ENCODE measurements around the gene PTPRM.

The PTPRM gene

DNA sequence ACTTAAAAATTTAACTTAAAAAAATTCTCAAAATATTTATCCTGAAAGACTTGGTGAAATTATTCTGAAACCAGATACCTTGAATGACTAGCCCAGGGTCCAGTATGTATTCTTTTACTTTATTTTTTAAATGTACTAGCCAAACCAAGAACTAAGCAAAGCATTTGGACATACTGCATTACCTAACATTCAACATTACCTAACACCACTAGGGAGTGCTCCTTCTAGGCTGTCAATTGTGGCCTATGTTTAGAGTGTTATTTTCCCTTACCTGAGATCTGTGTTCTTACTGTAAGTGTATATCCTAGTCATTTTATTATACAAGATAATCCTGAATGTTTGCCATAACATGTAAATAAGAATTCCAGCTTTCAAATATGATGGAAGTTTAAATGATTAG, 496.6 kb downstream of the PTPRM start:
- Mint-ChIP-seq H3K27ac (no peak overlapping the region), H3K36me3 (ENCODE audit: low read depth) (no peaks in the 10 kb centered on the region)
- intact Hi-C loops (cut with micrococcal nuclease): no loop called here

DNA sequence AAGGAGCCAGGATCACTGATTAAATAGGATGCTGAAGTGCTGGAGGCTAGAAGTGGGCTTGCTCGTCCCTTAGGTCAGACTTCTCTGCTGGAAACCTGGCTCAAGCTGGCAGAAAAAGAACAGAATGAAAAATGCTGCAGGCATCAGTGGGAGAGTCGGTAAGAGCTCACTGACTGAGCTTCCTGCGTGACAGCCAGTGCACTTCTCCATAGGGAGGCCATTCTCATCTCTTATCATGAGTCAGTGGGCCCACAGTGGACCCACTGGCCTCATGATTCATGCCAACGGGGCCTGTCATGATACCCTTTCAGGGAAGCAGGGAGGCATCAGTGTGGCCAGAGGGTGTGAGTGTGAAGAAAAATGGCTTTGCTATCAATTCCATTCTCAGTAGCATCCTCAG, 498.2 kb downstream of the PTPRM start:
- H3K4me1 Mint-ChIP-seq (ENCODE audit: low read depth): no peaks in the 10 kb centered on the region
- H3K4me3 Mint-ChIP-seq: no peak overlapping the region
- no peak overlapping the region for H3K27ac Mint-ChIP-seq
- no peaks in the 10 kb centered on the region for H3K36me3 Mint-ChIP-seq (ENCODE audit: low read depth)
- intact Hi-C loops (cut with micrococcal nuclease): no loop called here
- H3K27me3 Mint-ChIP-seq: no peaks in the 10 kb centered on the region
- H3K9me3 Mint-ChIP-seq: peaks cover 7% of the 10 kb centered on the region

More for the DNA sequence above, 496.6 kb downstream of the PTPRM start:
- Mint-ChIP-seq H3K9me3 (peaks cover 7% of the 10 kb centered on the region), H3K27me3 (no peaks in the 10 kb centered on the region), H3K4me1 (ENCODE audit: low read depth) (no peaks in the 10 kb centered on the region), H3K4me3 (no peak overlapping the region)

DNA sequence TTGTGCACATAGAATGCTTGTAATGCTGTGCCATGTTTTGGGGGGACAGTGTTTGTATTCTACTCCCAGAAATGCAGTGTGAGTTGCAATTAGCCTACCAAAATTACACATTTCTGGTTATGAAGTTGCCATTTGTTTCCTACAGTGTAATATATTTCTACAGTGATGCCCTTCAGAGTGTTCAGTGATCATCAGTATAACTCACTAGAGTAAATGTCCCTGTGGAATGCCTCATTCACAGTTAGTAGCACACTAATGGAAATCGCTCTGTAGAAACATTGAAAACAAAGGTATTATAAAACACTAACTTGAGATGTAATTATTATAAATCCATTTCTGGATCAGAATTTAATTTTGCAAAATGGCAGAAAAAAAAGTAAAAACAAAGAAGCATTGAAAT, 498.7 kb downstream of the PTPRM start:
- intact Hi-C loops (cut with micrococcal nuclease): no loop called here
- peaks cover 7% of the 10 kb centered on the region for H3K9me3 Mint-ChIP-seq
- no peaks in the 10 kb centered on the region for H3K36me3 Mint-ChIP-seq (ENCODE audit: low read depth)
- H3K27me3 Mint-ChIP-seq: no peaks in the 10 kb centered on the region
- no peaks in the 10 kb centered on the region for H3K4me1 Mint-ChIP-seq (ENCODE audit: low read depth)
- no peak overlapping the region for H3K4me3 Mint-ChIP-seq
- no peak overlapping the region for H3K27ac Mint-ChIP-seq

DNA sequence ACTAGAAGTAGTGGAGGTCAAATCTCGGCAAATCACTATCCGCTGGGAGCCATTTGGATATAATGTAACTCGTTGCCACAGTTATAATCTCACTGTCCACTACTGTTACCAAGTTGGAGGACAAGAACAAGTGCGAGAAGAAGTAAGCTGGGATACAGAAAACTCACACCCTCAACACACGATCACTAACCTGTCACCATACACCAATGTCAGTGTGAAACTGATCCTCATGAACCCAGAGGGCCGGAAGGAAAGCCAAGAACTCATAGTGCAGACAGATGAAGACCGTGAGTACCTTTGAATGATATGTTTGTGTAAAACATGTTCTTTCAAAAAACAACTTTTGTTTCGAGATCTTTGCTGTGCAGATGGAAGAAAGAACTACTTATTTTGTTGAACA, 502.6 kb downstream of the PTPRM start:
- Mint-ChIP-seq H3K9me3 (no peaks in the 10 kb centered on the region), H3K4me3 (no peak overlapping the region), H3K36me3 (ENCODE audit: low read depth) (no peaks in the 10 kb centered on the region), H3K27me3 (no peaks in the 10 kb centered on the region), H3K4me1 (ENCODE audit: low read depth) (no peaks in the 10 kb centered on the region), H3K27ac (no peak overlapping the region)
- intact Hi-C loops (cut with micrococcal nuclease): no loop called here

DNA sequence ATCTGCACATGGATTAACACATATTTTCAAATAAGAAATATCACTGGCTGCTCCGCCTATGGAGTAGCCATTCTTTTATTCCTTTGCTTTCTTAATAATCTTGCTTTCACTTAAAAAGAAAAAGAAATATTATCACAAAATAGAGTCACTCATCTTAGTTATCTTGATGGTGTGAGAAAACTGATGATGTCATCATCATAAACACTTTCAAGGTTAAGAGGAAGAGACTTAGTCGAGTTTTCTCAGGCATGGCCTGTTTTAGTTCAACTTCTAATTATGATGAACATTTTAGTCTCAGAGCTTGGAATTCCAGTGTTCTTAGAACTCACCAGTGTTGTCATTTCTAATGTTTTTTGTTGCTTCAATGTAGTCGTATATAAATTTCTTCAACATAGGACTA, 506.1 kb downstream of the PTPRM start:
- H3K4me1 Mint-ChIP-seq (ENCODE audit: low read depth): no peaks in the 10 kb centered on the region
- intact Hi-C loops (cut with micrococcal nuclease): no loop called here
- no peaks in the 10 kb centered on the region for H3K36me3 Mint-ChIP-seq (ENCODE audit: low read depth)
- H3K4me3 Mint-ChIP-seq: no peak overlapping the region
- no peaks in the 10 kb centered on the region for H3K27me3 Mint-ChIP-seq
- no peak overlapping the region for H3K27ac Mint-ChIP-seq
- H3K9me3 Mint-ChIP-seq: no peaks in the 10 kb centered on the region

DNA sequence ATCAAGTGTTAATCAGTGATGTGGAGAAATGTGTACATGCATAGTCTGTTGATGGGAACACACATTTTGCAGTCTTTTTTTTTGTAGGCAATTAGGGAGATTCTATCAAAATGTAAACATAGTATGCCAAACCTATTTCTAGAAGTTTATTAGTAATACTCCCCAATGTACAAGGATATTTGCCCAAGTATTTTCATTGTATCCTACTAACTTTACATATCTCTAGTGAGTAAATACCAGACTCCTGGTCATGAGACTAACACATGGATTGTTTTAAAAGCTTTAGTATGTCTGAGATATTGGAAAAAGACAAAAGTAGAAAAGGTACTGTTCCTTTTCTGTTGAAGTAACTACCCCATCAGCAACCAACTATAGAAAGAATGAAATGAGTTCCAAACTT, 513.0 kb downstream of the PTPRM start:
- H3K27ac Mint-ChIP-seq: no peak overlapping the region

DNA sequence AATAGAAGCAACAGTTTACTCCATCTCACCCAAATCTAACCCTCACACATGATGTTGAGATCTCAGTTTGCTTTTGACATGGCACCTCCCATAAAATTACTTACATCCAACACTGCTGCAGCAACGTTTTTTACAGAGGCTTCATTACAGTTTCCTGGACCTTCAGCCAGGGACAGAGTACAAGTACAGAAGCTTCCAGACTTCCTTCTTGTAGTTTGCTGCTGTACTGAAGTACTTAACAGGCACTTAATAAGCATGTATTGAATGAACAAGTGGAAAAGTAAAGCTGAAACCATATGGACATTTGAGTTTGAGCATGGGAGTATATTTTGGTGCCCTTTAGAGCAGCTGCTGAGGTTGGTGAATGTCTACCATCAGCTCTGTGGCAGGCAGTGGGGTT, 514.2 kb downstream of the PTPRM start:
- no peaks in the 10 kb centered on the region for H3K4me1 Mint-ChIP-seq (ENCODE audit: low read depth)
- no peak overlapping the region for H3K4me3 Mint-ChIP-seq
- no peaks in the 10 kb centered on the region for H3K9me3 Mint-ChIP-seq
- no peaks in the 10 kb centered on the region for H3K36me3 Mint-ChIP-seq (ENCODE audit: low read depth)
- no peaks in the 10 kb centered on the region for H3K27me3 Mint-ChIP-seq
- intact Hi-C loops (cut with micrococcal nuclease): no loop called here
- H3K27ac Mint-ChIP-seq: no peak overlapping the region

More for the DNA sequence above, 513.0 kb downstream of the PTPRM start:
- Mint-ChIP-seq H3K27me3 (no peaks in the 10 kb centered on the region), H3K4me3 (no peak overlapping the region), H3K9me3 (no peaks in the 10 kb centered on the region), H3K4me1 (ENCODE audit: low read depth) (no peaks in the 10 kb centered on the region), H3K36me3 (ENCODE audit: low read depth) (no peaks in the 10 kb centered on the region)
- intact Hi-C loops (cut with micrococcal nuclease): no loop called here

DNA sequence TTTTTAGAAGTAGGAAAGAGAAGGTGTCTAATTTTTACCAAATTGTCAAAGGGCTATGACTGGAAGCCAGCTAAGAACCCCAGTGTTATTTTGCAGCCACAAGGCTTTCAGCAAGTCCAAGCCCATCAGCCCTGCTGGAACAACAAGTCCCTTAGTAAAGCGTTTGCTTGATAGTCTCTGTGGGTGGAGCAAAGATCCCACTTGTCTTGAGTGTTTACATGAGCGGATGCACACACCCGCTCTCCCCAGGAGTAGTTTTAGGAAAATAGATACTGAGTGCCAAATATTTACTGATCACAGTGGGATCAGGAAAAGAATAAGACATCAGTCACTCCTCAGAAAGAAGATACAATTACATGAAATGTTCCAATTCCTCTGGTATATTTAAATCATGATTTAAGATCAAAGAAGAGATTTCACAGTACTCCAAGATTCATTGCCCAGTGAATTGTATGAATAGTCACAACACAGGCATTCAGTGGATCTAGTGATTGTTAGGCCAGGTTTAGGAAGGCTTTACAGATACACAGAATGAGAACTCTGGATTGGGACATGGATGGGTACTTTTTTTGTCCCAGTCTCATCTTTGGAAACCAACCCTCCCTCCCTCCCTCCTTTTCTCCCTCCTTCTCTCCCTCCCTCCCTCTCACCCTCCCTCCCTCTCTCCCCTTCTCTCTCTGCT, 514.9 kb downstream of the PTPRM start:
- H3K27me3 Mint-ChIP-seq: no peaks in the 10 kb centered on the region
- no peaks in the 10 kb centered on the region for H3K9me3 Mint-ChIP-seq
- no peak overlapping the region for H3K27ac Mint-ChIP-seq
- no peaks in the 10 kb centered on the region for H3K4me1 Mint-ChIP-seq (ENCODE audit: low read depth)
- no peak overlapping the region for H3K4me3 Mint-ChIP-seq
- H3K36me3 Mint-ChIP-seq (ENCODE audit: low read depth): no peaks in the 10 kb centered on the region
- intact Hi-C loops (cut with micrococcal nuclease): no loop called here

DNA sequence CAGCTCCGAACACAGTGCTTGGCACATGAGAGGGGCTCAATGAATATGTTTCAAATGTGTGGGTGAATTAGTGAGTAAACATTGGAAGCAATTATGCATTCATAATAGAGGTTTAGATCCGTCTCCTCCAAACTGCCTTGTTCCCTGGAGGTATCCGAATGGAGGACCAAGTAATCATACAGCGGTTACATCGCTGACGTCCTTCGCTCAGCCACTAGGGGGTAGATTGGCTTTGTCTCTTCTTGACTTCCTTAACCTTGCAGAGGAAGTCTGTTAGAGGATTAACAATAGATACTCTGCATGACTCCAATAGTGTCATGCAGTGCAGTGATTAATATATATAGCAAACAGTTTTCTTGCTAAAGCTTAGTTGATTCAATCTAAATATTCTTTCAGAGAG, 517.0 kb downstream of the PTPRM start:
- no peaks in the 10 kb centered on the region for H3K27me3 Mint-ChIP-seq
- no peak overlapping the region for H3K4me3 Mint-ChIP-seq
- no peak overlapping the region for H3K27ac Mint-ChIP-seq
- H3K9me3 Mint-ChIP-seq: no peaks in the 10 kb centered on the region
- no peaks in the 10 kb centered on the region for H3K36me3 Mint-ChIP-seq (ENCODE audit: low read depth)
- no peaks in the 10 kb centered on the region for H3K4me1 Mint-ChIP-seq (ENCODE audit: low read depth)
- intact Hi-C loops (cut with micrococcal nuclease): no loop called here

DNA sequence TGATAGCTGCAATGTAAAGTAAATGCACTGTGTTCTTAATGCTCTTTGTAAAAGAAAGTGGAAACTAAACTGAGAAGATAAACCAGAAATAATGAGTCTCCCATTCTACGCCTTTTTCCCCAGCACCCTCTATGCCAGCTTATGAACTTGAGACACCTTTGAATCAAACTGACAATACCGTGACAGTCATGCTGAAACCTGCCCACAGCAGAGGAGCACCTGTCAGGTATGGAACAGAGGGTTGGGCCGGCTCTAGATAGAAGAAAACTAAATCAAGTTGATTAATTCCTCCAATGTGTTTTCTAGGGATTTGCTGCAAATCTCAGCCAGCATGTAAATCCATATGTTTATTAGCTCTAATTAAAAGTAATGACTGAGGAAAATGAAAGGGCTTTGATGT, 521.5 kb downstream of the PTPRM start:
- intact Hi-C loops (cut with micrococcal nuclease): no loop called here
- no peaks in the 10 kb centered on the region for H3K27me3 Mint-ChIP-seq
- no peaks in the 10 kb centered on the region for H3K36me3 Mint-ChIP-seq (ENCODE audit: low read depth)
- no peaks in the 10 kb centered on the region for H3K9me3 Mint-ChIP-seq
- no peak overlapping the region for H3K27ac Mint-ChIP-seq
- H3K4me3 Mint-ChIP-seq: no peak overlapping the region
- H3K4me1 Mint-ChIP-seq (ENCODE audit: low read depth): no peaks in the 10 kb centered on the region

DNA sequence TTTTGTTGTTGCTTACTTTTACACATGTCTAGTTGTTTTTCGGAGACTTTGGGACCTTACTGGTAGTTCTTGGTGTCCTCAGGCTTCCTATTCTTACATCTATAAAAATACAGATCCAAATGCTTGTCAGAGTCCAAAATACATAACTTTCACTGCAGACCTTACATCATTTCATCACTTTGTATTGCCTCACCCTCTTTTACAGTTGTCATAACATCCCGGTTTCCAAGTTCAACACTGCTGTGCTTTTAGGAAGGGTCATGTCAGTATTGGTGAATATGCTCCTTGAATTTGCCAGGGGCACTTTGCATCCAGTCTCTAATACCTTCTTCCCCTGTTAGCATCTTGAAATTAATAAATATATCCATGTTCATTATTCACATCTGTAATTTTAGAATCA, 523.9 kb downstream of the PTPRM start:
- Mint-ChIP-seq H3K36me3 (ENCODE audit: low read depth) (no peaks in the 10 kb centered on the region), H3K27ac (no peak overlapping the region), H3K4me1 (ENCODE audit: low read depth) (no peaks in the 10 kb centered on the region), H3K27me3 (no peaks in the 10 kb centered on the region), H3K4me3 (no peak overlapping the region), H3K9me3 (no peaks in the 10 kb centered on the region)
- intact Hi-C loops (cut with micrococcal nuclease): no loop called here

DNA sequence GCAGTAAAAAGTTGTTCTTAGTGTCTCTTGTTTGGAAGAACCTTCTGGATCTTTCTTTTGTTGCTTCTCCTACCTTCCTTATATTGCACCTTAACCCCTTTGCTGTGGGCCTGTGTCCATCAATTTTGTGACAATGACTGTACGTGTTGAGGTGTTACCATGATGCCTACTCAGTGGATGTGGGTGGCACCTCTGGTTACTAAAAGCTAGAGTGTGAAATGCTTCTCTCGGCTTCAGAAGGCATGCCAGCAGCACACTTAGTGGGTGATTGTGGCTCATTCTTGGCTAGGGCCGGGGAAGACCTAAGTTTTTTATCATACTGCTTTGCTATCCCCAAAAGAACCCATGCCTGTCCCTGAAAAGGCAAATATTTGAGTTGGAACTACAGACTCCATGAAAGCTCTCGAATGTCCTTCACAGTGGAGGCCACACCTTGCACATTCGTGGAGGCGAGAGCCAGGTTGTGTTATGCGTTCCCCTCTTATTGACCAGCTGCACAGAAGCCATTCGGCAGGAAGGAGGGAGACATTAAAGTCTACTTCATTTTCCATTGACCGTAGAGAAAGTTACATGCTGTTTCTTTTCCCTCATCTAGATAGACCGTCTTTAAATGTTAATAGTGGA, 528.9 kb downstream of the PTPRM start:
- H3K27me3 Mint-ChIP-seq: no peaks in the 10 kb centered on the region
- no peak overlapping the region for H3K4me3 Mint-ChIP-seq

DNA sequence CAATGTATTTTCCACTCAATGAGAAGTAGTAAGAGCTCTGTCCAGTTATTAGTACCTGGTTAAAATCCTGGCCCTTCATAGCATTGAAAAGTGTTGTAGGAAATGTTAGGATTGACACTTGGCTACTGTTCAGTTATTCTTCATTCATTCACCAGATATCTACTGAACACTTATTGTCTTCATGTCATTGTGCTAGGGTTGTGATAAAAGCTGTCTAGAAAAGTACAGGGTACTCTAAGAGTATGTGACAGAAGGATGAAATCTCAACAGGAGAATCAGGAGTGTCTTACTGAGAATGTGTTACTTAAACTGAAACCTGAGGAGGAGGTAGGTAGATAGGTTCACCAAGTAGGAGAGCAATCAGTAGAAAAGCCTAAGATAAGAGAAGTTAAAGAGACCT, 530.3 kb downstream of the PTPRM start:
- Mint-ChIP-seq H3K4me3 (no peak overlapping the region), H3K27ac (no peak overlapping the region)

More for the DNA sequence above, 528.9 kb downstream of the PTPRM start:
- Mint-ChIP-seq H3K4me1 (ENCODE audit: low read depth) (no peaks in the 10 kb centered on the region), H3K9me3 (peaks cover 9% of the 10 kb centered on the region), H3K36me3 (ENCODE audit: low read depth) (no peaks in the 10 kb centered on the region), H3K27ac (no peak overlapping the region)
- intact Hi-C loops (cut with micrococcal nuclease): no loop called here

DNA sequence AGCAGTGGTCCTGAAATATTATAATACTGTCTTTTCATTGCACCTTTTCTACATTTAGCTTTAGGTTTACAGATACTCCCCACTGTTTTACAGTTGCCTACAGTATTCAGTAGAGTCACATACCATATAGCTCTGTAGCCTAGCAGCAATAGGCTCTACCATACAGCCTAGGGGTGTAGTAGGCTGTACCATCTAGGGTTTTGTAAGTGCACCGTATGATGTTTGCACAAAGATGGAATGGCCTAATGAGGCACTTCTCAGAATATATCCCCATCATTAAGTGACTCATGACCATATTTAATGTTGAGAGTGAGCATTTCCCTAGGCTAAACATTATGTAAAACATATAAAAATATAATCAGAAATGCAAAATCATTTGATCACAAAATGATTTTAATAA, 530.8 kb downstream of the PTPRM start:
- Mint-ChIP-seq H3K27me3 (no peaks in the 10 kb centered on the region), H3K9me3 (peaks cover 18% of the 10 kb centered on the region), H3K27ac (no peak overlapping the region), H3K4me3 (no peak overlapping the region), H3K36me3 (ENCODE audit: low read depth) (no peaks in the 10 kb centered on the region), H3K4me1 (ENCODE audit: low read depth) (no peaks in the 10 kb centered on the region)
- intact Hi-C loops (cut with micrococcal nuclease): no loop called here

More for the DNA sequence above, 530.3 kb downstream of the PTPRM start:
- no peaks in the 10 kb centered on the region for H3K36me3 Mint-ChIP-seq (ENCODE audit: low read depth)
- intact Hi-C loops (cut with micrococcal nuclease): no loop called here
- H3K27me3 Mint-ChIP-seq: no peaks in the 10 kb centered on the region
- H3K9me3 Mint-ChIP-seq: peaks cover 13% of the 10 kb centered on the region
- H3K4me1 Mint-ChIP-seq (ENCODE audit: low read depth): no peaks in the 10 kb centered on the region

DNA sequence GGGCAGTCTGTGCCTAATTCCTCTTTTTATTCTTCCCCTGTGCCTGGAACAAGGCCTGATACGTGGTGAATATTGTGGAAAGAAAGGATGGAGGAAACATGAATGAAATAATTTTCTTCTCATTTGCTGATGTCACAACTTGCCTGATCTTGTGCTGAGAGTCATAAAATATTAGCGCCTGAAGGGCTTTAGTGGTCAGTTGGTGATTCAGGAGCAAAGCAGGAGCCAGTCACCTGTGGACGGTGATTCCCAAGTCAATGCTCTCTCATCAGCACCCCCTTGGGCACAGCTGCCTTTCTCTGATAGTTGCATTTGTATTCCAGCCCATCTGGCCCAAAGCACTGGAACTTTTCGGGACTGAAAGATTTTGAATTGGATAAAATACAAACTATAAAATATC, 539.5 kb downstream of the PTPRM start:
- H3K27me3 Mint-ChIP-seq: no peaks in the 10 kb centered on the region
- H3K4me3 Mint-ChIP-seq: no peak overlapping the region
- intact Hi-C loops (cut with micrococcal nuclease): no loop called here
- no peaks in the 10 kb centered on the region for H3K4me1 Mint-ChIP-seq (ENCODE audit: low read depth)
- H3K9me3 Mint-ChIP-seq: peaks cover 10% of the 10 kb centered on the region
- H3K36me3 Mint-ChIP-seq (ENCODE audit: low read depth): no peaks in the 10 kb centered on the region
- H3K27ac Mint-ChIP-seq: no peak overlapping the region
